Measurements from ENCODE around the gene CD177. TPM values are rescaled to one million over a fixed set of nuclear protein-coding genes. Genes with fewer than 3 reads are reported as not detected.

The CD177 gene
- 1 to 10 TPM in 1 of 6 donors, under 1 TPM in 4, not detected in 1; 0.25 to 2.8 (median 0.28) TPM for total RNA-seq
- under 1 TPM; 0.14 to 0.42 TPM for polyA plus RNA-seq

GRCh38 chr19:43353606-43354304 lies at the start of gene CD177:
TSS of gene CD177 (plus strand) at chr19:43353686. CDS start at chr19:43353715, 29 bp downstream.
- Histone ChIP-seq H3K36me3 (no peaks in the 10 kb centered on the region), H3K9me3 (no peaks in the 10 kb centered on the region), H3K4me1 (no peaks in the 10 kb centered on the region), H3K27me3 (no peaks in the 10 kb centered on the region), H3K4me3 (no peak within 1 kb of the TSS), H3K27ac (no peak within 1 kb of the TSS)
- FAIRE-seq, result no peak
- ATAC-seq, result peak in 1 of 4 donors; percentile 47
- WGBS, 2 donors, result 29 to 31% methylated on average over 26 to 27 of the region's 27 CpGs
- TF ChIP-seq CTCF (IDR thresholded peaks at IDR 0.05), result no peak
- no peak for DNase-seq
- intact Hi-C loops (cut with DNase I), result no loop called here

- DNase-seq (no peak), FAIRE-seq (no peak), ATAC-seq (no peak)
- TF ChIP-seq CTCF (IDR thresholded peaks at IDR 0.05), result no peak
- Histone ChIP-seq H3K27me3 (no peaks in the 10 kb centered on the region), H3K36me3 (no peaks in the 10 kb centered on the region), H3K9me3 (no peaks in the 10 kb centered on the region), H3K4me1 (no peaks in the 10 kb centered on the region), H3K4me3 (no peak overlapping the region), H3K27ac (no peak overlapping the region)
- 32 to 36% methylated on average over 5 of the region's 5 CpGs for WGBS, 2 donors
- intact Hi-C loops (cut with DNase I), result no loop called here
These were observed 47.8 kb upstream of the CD177 start for GRCh38 chr19:43305642-43306041.

GRCh38 chr19:43306097-43306496 lies 47.4 kb upstream of the CD177 start:
- Histone ChIP-seq H3K36me3 (no peaks in the 10 kb centered on the region), H3K4me1 (no peaks in the 10 kb centered on the region), H3K27ac (no peak overlapping the region), H3K9me3 (no peaks in the 10 kb centered on the region), H3K27me3 (no peaks in the 10 kb centered on the region), H3K4me3 (no peak overlapping the region)
- intact Hi-C loops (cut with DNase I), result no loop called here
- ATAC-seq (no peak), DNase-seq (no peak), FAIRE-seq (no peak)
- WGBS, 2 donors, result 85 to 92% methylated on average over 1 of the region's 1 CpG
- TF ChIP-seq CTCF (IDR thresholded peaks at IDR 0.05), result no peak

GRCh38 chr19:43308244-43308815 lies 45.2 kb upstream of the CD177 start:
- H3K27ac ChIP-seq, result no peak overlapping the region
- no peak for TF ChIP-seq CTCF (IDR thresholded peaks at IDR 0.05)
- no peaks in the 10 kb centered on the region for H3K36me3 ChIP-seq
- no peaks in the 10 kb centered on the region for H3K27me3 ChIP-seq
- no peaks in the 10 kb centered on the region for H3K4me1 ChIP-seq
- WGBS, 2 donors, result 26 to 37% methylated on average over 5 of the region's 5 CpGs
- FAIRE-seq (no peak), ATAC-seq (no peak), DNase-seq (no peak)
- no peak overlapping the region for H3K4me3 ChIP-seq
- no peaks in the 10 kb centered on the region for H3K9me3 ChIP-seq
- intact Hi-C loops (cut with DNase I), result no loop called here

- DNase-seq (no peak), ATAC-seq (no peak), FAIRE-seq (no peak)
- no peaks in the 10 kb centered on the region for H3K27me3 ChIP-seq
- no peaks in the 10 kb centered on the region for H3K36me3 ChIP-seq
- intact Hi-C loops (cut with DNase I), result no loop called here
- no peak for TF ChIP-seq CTCF (IDR thresholded peaks at IDR 0.05)
- H3K4me3 ChIP-seq, result no peak overlapping the region
- H3K27ac ChIP-seq, result no peak overlapping the region
- 41 to 46% methylated on average over 4 of the region's 4 CpGs for WGBS, 2 donors
- no peaks in the 10 kb centered on the region for H3K4me1 ChIP-seq
- no peaks in the 10 kb centered on the region for H3K9me3 ChIP-seq
These were observed 44.0 kb upstream of the CD177 start for GRCh38 chr19:43309466-43309865.

All from pancreas (tissue), 10 donors.